Measurements from ENCODE around the gene CHRND. TPM values are rescaled to one million over a fixed set of nuclear protein-coding genes. Genes with fewer than 3 reads are reported as not detected.

CHRND gene
- total RNA-seq, 1 donor from 2014 or later: not detected

DNA sequence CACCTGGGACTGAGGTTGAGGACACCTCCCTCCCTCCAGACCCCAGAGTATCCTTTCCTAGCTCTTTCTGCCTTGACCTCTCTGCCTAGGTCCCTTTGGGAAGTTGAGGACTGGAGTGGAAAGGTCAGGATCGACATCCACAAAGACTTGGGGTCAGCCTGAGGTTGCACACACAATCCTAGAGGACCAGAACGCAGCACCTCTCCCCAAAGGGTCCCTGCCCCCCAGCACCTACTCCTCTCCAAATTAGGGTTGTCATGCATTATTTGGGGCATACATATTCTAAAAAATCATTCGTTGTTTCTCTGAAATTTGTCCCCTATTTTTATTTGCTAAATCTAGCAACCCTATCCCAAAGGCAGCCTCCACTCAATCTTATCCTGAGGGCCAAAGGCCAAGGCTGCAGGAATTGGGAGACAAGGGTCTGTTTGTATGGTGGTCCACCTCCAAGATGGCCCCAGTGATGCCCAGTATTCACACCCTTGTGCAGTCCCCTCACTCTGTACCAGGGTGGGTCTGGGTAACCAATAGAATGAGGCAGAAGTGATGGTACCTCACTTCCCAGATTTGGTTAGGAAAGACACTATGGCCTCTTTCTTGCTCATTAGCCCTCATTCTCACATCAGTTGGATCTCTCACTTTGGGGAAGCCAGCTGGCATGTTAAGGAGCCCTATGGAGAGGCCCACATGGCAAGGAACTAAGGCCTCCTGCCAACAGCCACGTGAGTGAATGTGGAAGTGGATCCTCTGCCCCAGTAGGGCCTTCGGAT is 10.0 kb downstream of the CHRND start:
- DNase-seq (ENCODE audit: missing footprints) (no peak), ATAC-seq (no peak)
- intact Hi-C loops (cut with DNase I): no loop called here

DNA sequence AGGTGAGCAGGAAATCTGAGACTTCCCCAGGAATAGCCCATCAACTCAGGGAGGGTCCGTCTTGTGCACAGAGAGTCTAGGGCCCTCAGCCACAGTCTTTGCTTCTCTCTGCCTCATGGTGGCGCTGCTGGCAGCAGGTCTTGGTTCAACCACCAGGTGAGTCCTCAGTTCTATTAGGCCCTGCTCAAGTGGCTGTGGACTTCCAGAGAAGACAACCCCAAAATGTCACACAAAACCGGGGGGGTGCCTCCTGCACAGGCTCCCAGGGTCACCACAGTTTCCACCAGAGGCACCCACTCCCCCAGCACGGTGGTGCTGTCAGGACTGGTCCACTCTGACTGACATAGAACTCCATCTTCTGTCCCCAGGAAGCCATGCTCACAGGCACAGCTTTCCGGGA is 11.1 kb downstream of the CHRND start:
- DNase-seq (ENCODE audit: missing footprints) (no peak), ATAC-seq (no peak)
- intact Hi-C loops (cut with DNase I): no loop called here

DNA sequence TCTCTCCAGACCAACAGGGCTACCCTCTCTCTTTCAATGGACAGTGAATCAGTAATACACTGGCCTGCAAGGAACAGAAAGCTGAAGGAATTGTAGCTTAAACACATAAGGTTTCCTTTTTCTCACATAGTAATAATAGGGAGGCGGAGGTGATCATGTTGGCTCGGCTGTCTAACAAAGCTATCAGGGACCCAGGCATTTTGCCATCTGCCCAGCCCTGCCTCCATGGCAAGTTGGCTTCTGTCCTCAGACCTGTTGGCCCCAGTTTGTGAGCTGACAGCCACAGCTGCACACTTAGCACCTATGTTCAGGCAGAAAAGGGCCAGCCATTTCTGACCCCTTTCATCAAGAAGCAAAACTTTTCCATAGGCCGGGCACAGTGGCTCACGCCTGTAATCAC is 11.5 kb downstream of the CHRND start:
- ATAC-seq (peak; percentile 62), DNase-seq (ENCODE audit: missing footprints) (no peak)
- intact Hi-C loops (cut with DNase I): no loop called here

DNA sequence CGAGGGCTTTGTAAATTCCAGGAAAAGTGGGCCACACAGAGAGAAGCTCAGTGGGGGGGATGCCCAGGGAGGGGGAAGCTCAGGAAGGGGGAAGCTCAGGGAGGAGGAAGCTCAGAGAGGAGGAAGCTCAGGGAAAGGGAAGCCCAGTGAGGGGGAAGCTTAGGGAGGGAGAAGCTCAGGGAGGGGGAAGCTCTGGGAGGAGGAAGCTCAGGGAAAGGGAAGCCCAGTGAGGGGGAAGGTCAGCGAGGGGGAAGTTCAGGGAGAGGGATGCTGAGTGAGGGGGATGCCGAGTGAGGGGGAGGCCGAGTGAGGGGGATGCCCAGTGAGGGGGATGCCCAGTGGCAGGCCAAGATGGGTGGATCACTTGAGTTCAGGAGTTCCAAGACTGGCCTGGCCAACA is 12.7 kb downstream of the CHRND start:
- intact Hi-C loops (cut with DNase I): no loop called here

DNA sequence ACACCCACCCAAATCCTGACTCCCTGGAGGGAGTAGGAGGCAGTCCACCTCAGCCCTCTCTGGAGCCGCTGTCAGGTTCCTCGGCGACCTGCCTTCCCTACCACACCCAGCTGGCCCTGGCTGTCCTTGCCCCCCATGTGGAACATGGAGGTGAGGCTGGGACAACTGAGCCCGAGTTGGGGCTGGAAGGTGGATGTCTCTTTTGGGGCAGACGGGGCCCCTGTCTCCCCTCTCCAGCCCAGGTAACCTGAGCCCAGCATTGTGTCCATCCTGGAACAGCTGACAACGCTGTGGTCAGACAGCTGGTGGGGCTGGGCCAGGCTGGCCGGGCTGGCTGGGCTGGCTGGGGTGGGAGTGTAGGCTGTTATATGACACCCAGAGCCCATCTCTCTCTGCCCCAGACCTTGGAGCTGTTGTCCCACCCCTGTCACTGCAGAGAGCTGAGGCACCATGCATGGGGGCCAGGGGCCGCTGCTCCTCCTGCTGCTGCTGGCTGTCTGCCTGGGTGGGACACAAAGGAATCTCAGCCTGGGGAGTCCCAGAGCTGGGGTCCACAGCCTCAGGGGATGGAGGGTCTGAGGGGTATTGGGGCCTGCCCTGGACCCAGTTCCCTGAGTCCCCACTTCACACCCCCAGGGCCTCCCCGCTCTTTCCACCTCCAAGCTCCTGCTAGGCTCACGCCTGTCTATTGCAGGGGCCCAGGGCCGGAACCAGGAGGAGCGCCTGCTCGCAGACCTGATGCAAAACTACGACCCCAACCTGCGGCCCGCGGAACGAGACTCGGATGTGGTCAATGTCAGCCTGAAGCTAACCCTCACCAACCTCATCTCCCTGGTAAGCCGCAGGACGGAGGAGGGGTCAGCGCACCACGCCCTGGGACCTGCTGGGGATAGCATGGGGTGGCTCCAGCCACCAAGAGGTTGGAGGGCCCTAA is 13.6 kb downstream of the CHRND start, which contains the start of gene CHRNG:
TSS of gene CHRNG (plus strand) at position 395 of the 934 bp plus-strand sequence. CDS start at position 451, 56 bp downstream.
- intact Hi-C loops (cut with DNase I): no loop called here
- no peak for DNase-seq (ENCODE audit: missing footprints)
- ATAC-seq: no peak

More for the DNA sequence above, 12.7 kb downstream of the CHRND start:
- DNase-seq (ENCODE audit: missing footprints) (no peak), ATAC-seq (no peak)

DNA sequence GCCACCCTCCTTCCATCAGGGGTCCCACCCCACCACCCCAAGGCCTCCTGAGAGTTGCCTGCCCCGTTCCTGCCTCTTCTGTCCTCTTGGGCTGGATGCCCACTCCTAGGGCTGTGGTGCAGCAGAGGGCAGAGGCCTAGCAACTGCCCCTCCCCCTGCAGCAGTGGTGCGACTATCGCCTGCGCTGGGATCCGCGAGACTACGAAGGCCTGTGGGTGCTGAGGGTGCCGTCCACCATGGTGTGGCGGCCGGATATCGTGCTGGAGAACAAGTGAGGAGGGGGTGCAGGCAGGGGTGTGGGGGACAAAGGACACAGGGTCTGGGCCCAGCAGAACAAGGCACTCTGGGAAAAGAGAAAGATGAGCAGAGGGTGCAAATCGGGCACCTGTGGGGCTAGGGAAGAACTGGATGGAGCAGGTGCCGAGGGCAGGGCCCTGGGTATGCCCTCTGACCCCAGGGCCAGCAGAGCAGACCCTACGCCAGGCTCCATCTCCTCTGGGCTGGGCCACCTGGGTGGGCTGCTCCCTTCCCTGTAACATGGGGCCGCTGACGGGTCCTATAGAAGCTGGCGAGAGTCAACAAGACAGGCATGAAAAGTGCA is 14.6 kb downstream of the CHRND start:
- ATAC-seq: no peak
- intact Hi-C loops (cut with DNase I): no loop called here

DNA sequence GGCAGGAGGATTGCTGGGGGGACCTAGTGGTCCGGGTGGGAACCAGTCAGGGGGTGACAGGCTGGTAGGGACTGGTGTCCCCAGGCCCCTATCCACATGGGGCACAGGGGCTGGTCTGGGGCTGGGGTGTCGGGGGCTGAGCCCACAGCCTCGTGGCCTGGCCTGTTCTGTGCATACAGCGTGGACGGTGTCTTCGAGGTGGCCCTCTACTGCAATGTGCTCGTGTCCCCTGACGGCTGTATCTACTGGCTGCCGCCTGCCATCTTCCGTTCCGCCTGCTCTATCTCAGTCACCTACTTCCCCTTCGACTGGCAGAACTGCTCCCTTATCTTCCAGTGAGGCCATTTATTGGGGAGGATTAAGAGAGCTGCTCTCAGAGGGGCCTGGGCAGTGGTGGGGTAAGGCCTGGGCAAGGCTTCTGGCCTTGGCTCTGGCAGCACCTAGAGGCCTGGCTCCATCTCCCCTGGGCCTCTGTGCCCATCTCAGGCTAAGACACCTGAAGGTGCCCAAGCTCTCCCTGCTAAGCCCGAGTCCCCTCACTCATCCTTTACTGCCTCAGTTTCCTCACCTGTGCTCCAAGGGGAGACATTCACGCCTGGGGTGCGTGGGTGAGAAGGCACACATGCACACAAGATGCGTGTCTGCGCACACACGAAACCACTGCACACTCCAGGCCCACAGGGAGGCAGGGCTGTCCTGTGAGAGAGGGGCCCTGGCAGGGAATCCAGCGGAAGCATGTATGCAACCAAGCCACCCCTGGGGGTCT is 15.4 kb downstream of the CHRND start:
- DNase-seq (ENCODE audit: missing footprints) (no peak), ATAC-seq (no peak)

More for the DNA sequence above, 14.6 kb downstream of the CHRND start:
- DNase-seq (ENCODE audit: missing footprints): no peak

DNA sequence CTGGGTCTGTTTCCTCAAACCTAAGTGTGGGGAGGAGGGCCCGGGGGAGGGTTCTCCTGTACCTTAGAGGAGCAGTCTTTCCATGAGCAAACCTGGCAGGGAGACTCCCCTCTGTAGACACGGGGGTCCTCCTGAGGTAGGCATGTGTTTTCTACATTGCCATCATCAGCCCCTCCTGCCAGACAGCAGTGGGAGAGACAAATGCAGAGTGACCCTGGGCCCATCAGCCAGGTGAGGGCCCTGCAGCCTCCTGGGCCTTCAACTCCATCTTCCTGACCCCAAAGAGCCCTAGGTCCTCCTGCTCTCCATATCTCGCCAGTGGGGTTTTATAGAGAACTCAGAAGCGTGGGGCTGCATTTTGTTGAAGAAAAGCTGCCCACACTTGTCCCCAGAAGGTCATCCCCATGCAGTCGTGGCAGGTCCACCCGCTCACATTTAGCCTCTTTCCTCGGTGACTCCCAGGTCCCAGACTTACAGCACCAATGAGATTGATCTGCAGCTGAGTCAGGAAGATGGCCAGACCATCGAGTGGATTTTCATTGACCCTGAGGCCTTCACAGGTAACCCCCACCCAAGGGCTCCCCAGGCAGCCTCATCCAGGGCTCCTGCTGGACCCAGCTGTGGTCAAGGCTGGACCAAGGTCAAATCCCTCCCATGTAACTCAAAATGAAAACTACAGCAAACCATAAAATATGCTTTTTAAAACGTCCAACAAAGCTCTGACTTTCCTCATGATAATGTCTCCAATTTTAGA is 16.2 kb downstream of the CHRND start:
- no peak for DNase-seq (ENCODE audit: missing footprints)
- intact Hi-C loops (cut with DNase I): no loop called here
- ATAC-seq: no peak

More for the DNA sequence above, 15.4 kb downstream of the CHRND start:
- intact Hi-C loops (cut with DNase I): no loop called here

DNA sequence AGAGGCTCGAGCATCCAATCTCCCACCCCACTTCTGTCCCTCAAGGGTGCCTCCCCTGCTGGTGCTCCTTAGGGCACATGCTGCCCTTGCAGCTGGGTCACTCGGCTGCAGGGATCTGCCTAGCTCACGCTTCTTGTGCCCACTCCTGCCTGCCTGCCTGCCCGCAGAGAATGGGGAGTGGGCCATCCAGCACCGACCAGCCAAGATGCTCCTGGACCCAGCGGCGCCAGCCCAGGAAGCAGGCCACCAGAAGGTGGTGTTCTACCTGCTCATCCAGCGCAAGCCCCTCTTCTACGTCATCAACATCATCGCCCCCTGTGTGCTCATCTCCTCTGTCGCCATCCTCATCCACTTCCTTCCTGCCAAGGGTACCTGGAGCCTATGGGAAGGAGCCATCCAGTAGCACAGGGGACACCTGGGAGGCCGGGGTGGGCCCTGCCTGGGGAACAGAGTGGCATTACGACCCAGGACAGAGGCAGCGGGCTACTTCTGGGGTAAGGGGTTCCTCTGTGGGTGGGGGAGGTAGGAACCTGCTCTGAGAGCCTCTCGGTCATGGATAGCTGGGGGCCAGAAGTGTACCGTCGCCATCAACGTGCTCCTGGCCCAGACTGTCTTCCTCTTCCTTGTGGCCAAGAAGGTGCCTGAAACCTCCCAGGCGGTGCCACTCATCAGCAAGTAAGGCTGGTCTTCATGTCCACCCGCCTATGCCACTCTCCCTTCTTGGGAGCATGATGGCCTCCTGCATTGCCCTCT is 16.9 kb downstream of the CHRND start:
- ATAC-seq (no peak), DNase-seq (ENCODE audit: missing footprints) (no peak)
- intact Hi-C loops (cut with DNase I): no loop called here

DNA sequence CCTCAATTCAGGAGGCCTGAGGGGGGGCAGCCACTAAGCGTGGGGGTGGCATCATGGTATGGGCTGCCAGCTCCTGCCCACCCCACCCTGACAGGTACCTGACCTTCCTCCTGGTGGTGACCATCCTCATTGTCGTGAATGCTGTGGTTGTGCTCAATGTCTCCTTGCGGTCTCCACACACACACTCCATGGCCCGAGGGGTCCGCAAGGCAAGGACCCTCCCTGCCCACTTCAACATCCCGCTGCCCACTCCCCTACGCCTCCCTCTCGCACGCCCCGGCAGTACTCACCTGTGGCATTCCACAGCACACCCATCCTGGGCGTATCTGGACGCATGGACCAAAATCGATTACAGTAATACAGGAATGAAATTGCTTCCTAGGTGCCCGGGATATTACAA is 17.5 kb downstream of the CHRND start:
- no peak for DNase-seq (ENCODE audit: missing footprints)
- intact Hi-C loops (cut with DNase I): no loop called here
- no peak for ATAC-seq

DNA sequence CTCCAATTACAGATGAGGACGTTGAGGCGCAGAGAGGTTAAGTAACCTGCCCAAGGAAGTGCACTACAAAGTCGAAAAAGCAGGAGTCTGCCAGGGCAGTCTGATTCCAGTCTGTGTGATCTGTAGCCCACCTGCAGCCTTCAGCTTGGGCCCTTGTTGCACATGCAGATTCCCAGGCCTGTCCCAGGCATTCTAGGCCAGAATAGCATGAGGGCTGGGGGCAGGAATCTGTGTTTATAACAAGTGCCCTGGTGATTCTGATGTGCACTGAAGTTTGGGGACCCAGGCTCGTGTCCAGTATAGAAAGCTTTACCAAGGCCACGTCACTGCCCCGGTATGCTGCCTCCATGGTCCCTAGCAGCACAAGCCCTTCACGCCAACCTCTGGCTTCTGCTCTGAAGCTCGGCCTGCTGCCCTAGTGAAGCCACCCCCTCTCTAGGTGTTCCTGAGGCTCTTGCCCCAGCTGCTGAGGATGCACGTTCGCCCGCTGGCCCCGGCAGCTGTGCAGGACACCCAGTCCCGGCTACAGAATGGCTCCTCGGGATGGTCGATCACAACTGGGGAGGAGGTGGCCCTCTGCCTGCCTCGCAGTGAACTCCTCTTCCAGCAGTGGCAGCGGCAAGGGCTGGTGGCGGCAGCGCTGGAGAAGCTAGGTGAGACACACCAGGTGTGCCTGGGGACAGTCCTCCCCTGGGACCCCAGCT is 18.1 kb downstream of the CHRND start:
- ATAC-seq (no peak), DNase-seq (ENCODE audit: missing footprints) (no peak)
- intact Hi-C loops (cut with DNase I): no loop called here

DNA sequence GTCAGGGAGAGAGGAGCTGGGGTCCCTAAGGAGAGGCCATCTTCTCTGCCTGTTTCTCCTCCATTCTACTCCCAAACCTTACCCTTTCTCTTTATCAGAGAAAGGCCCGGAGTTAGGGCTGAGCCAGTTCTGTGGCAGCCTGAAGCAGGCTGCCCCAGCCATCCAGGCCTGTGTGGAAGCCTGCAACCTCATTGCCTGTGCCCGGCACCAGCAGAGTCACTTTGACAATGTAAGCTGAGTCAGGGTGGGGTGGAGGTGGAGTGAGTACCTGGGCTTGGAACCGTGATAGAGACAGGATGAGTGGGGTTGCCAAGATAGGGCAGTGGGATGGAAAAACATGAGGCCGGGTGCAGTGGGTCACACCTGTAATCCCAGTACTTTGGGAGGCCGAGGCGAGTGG is 18.7 kb downstream of the CHRND start:
- DNase-seq (ENCODE audit: missing footprints) (no peak), ATAC-seq (no peak)
- intact Hi-C loops (cut with DNase I): no loop called here

DNA sequence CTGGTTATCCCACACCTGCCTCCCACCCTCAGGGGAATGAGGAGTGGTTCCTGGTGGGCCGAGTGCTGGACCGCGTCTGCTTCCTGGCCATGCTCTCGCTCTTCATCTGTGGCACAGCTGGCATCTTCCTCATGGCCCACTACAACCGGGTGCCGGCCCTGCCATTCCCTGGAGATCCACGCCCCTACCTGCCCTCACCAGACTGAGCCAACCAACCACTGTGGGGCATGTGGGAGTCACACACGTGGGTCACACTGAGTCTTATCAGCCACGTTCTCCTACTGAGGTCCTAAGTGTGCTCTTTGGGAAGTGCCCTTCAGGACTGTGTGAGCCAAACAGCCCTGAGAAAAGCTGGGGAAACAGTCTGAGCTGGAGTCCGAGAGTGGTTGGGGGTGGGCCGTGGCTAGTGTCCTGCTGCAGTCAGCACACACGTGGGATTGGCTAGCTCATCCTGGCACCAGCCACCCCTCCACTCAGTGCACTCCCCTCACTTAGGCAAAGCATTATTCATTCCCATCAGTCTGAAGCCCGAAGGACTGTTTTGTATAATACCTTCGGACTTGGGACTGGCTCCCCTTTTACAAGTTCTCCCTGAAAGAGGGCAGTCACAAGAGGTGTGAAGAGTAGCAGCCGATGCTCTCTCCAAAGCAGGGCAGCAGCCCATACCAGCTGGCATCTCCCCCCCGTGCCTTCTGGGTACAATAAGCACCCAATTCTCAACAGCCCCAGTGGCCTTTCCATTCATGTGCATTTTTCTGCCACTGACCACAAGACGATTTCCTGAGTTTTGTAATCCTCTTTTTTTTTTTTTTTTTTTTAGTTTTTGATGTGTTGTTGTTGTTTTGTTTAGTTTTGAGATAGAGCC is 19.8 kb downstream of the CHRND start:
- no peak for ATAC-seq
- intact Hi-C loops (cut with DNase I): no loop called here
- DNase-seq (ENCODE audit: missing footprints): no peak

DNA sequence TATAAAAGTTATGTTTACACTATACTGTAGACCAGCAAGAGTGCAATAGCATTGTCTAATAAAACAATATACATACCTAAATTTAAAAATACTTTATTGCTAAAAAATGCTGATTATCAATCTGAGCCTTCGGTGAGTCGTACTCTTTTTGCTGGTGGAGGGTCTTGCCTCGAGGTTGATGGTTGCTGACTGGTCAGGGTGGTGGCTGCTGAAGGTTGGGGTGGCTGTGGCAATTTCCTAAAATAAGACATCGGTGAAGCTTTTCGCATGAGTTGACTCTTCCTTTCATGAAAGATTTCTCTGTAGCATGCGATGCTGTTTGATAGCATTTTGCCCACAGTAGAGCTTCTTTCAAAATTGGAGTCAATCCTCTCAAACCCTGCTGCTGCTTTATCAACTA is 22.0 kb downstream of the CHRND start:
- DNase-seq (ENCODE audit: missing footprints) (no peak), ATAC-seq (no peak)
- intact Hi-C loops (cut with DNase I): no loop called here

DNA sequence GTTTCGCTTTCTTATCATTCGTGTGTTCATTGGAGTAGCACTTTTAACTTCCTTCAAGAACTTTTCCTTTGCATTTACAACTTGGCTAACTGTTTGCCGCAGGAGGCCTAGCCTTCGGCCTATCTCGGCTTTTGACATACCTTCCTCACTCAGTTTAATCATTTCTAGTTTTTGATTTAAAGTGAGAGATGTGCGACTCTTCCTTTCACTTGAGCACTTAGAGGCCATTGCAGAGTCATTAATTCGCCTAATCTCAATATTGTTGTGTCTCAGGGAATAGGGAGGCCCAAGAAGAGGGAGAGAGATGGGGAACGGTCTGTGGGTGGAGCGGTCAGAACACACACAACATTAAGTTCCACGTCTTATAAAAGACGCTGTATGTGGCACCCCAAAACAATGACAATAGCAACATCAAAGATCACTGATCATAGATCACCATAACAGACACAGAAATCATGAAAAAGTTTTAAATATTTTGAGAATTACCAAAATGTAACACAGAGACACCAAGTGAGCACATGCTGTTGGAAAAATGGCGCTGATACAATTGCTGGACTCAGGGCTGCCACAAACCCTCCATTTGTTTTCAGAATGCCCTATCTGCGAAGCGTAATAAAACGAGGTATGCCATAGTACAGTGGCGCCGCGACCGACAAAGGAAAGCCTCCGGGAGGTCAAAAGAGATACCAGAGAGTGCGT is 23.8 kb downstream of the CHRND start:
- DNase-seq (ENCODE audit: missing footprints) (no peak), ATAC-seq (no peak)
- intact Hi-C loops (cut with DNase I): no loop called here

Data from Right ventricle myocardium inferior (tissue), 1 donor.